A549 (cell line): ENCODE measurements around the gene OR1N1. TPM values are rescaled to one million over a fixed set of nuclear protein-coding genes. Genes with fewer than 3 reads are reported as not detected.

Source experiments
- ATAC-seq, 2 experiments: fragments of 200-7000 bp in 1 of 2; fragments of >200 bp in 1 of 2; cut with Nextera tagmentation in 1 of 2; cut with Tn5 transposase in 1 of 2; 3 replicates each; pipeline versions ENCODE4 v1.8.0 to v1.9.1; 2018 to 2020; ENCODE audit warnings: mild to moderate bottlenecking in 1 of 2, moderate library complexity in 1 of 2
- CTCF ChIA-PET: fragments of 300-600 bp; sonication (Branson Sonifier 250); formaldehyde crosslinking; extraction: SDS; loops from one replicate; lab custom pipeline; 2021; ENCODE audit warnings: antibody characterized with exemption, inconsistent platforms; lab: Yijun Ruan, JAX
- POLR2A ChIA-PET: fragments of 350-600 bp; formaldehyde crosslinking; extraction: SDS; loops from one replicate; lab custom pipeline; 2021; ENCODE audit warnings: antibody characterized with exemption, inconsistent platforms; lab: Yijun Ruan, JAX
- DNase-seq, 2 experiments: peaks; one replicate each; pipeline versions ENCODE4 v3.0.0 to v3.0.0-alpha.2; 2011 to 2016; ENCODE audit warnings: low read depth in 1 of 2, low spot score in 1 of 2
- FAIRE-seq: peaks from 2 replicates; lab custom pipeline; 2011; peaks lifted over from hg19 to GRCh38; lab: Jason Lieb, UNC
- H3K27ac ChIP-seq, 2 experiments: fragments of >200 bp; sonication (Bioruptor Twin); formaldehyde crosslinking; 3 replicates each; pipeline ENCODE4 v1.5.1; 2016 to 2017
- H3K4me1 ChIP-seq: fragments of >200 bp; sonication (Bioruptor Twin); formaldehyde crosslinking; 3 replicates; pipeline ENCODE4 v1.6.1; 2016
- H3K4me2 ChIP-seq: fragments of >200 bp; sonication (Bioruptor Twin); formaldehyde crosslinking; 3 replicates; pipeline ENCODE4 v1.6.1; 2016
- H3K4me3 ChIP-seq: fragments of >200 bp; sonication (Bioruptor Twin); formaldehyde crosslinking; 3 replicates; pipeline ENCODE4 v1.5.1; 2016
- H3K9me3 ChIP-seq: fragments of >200 bp; sonication (Bioruptor Twin); formaldehyde crosslinking; 3 replicates; pipeline ENCODE4 v1.6.1; 2016
- BHLHE40 ChIP-seq: IDR thresholded peaks from 2 replicates; pipeline ENCODE4 v1.6.1; 2012; ENCODE audit warnings: low read depth, low read length, inconsistent platforms
- CBX8 ChIP-seq: fragments of 200-600 bp; sonication (generic); IDR thresholded peaks from 2 replicates; pipeline ENCODE4 v1.6.1; 2016
- CEBPB ChIP-seq, 2 experiments: fragments of >200 bp in 1 of 2; sonication (Bioruptor Twin) in 1 of 2; formaldehyde crosslinking in 1 of 2; IDR thresholded peaks; 2 replicates each; pipeline ENCODE4 v1.6.1; 2012 to 2016
- CHD4 ChIP-seq: fragments of 200-600 bp; sonication (generic); IDR thresholded peaks from 2 replicates; pipeline ENCODE4 v1.6.1; 2016; ENCODE audit warnings: antibody characterized with exemption, mild to moderate bottlenecking, borderline replicate concordance
- E2F6 ChIP-seq: IDR thresholded peaks from 2 replicates; pipeline ENCODE4 v1.6.1; 2012; ENCODE audit warnings: low read depth, borderline replicate concordance
- EHF ChIP-seq: fragments of 250-450 bp; sonication (Bioruptor Pico); IDR thresholded peaks from 2 replicates; pipeline ENCODE4 v1.5.0; 2020; ENCODE audit warnings: mild to moderate bottlenecking
- EHMT2 ChIP-seq: fragments of 200-600 bp; sonication (generic); IDR thresholded peaks from 2 replicates; pipeline ENCODE4 v1.6.1; 2016; ENCODE audit warnings: antibody characterized with exemption, low read depth, mild to moderate bottlenecking, moderate library complexity
- EP300 ChIP-seq, 2 experiments: fragments of >200 bp; sonication (Bioruptor Twin); formaldehyde crosslinking; IDR thresholded peaks; 2 replicates in 1 of 2; 3 replicates in 1 of 2; pipeline ENCODE4 v1.6.1; 2016 to 2017
- FOSB ChIP-seq: fragments of 250-450 bp; sonication (Bioruptor Pico); IDR thresholded peaks from 2 replicates; pipeline ENCODE4 v1.5.0; 2020; ENCODE audit warnings: mild to moderate bottlenecking, moderate library complexity
- GATA3 ChIP-seq: IDR thresholded peaks from 2 replicates; pipeline ENCODE4 v1.6.1; 2012; ENCODE audit warnings: borderline replicate concordance
- HDAC2 ChIP-seq: fragments of 200-600 bp; sonication (generic); IDR thresholded peaks from 2 replicates; pipeline ENCODE4 v1.6.1; 2016
- HEYL ChIP-seq: fragments of 250-450 bp; sonication (Bioruptor Pico); IDR thresholded peaks from 2 replicates; pipeline ENCODE4 v1.8.0; 2021; ENCODE audit warnings: mild to moderate bottlenecking, moderate library complexity
- HOXA7 ChIP-seq: fragments of 250-450 bp; sonication (Bioruptor Pico); IDR thresholded peaks from 2 replicates; pipeline ENCODE4 v1.5.0; 2020; ENCODE audit warnings: mild to moderate bottlenecking, moderate library complexity
- HOXB13 ChIP-seq: fragments of 250-450 bp; sonication (Bioruptor Pico); IDR thresholded peaks from 2 replicates; pipeline ENCODE4 v1.5.0; 2020; ENCODE audit warnings: low read depth, mild to moderate bottlenecking, moderate library complexity
- HOXB5 ChIP-seq: fragments of 250-450 bp; sonication (Bioruptor Pico); IDR thresholded peaks from 2 replicates; pipeline ENCODE4 v1.5.0; 2020; ENCODE audit warnings: mild to moderate bottlenecking, moderate library complexity
- JUN ChIP-seq, 2 experiments: fragments of >200 bp; sonication (Bioruptor Twin); formaldehyde crosslinking; IDR thresholded peaks; 2 replicates in 1 of 2; 3 replicates in 1 of 2; pipeline ENCODE4 v1.6.1; 2016 to 2017
- KDM1A ChIP-seq: fragments of 200-600 bp; sonication (generic); IDR thresholded peaks from 2 replicates; pipeline ENCODE4 v1.6.1; 2016; ENCODE audit warnings: low read depth, mild to moderate bottlenecking
- KDM5A ChIP-seq: fragments of 200-600 bp; sonication (generic); IDR thresholded peaks from 2 replicates; pipeline ENCODE4 v1.6.1; 2016; ENCODE audit warnings: antibody characterized with exemption, mild to moderate bottlenecking
- MAFK ChIP-seq: fragments of 450-650 bp; IDR thresholded peaks from 2 replicates; pipeline ENCODE4 v1.6.1; 2014; ENCODE audit not compliant: partially characterized antibody
- MAZ ChIP-seq: fragments of 150-350 bp; IDR thresholded peaks from 2 replicates; pipeline ENCODE4 v1.6.1; 2014; ENCODE audit warnings: antibody characterized with exemption, low read depth, low read length, borderline replicate concordance
- PHF8 ChIP-seq: fragments of 200-600 bp; sonication (generic); IDR thresholded peaks from 2 replicates; pipeline ENCODE4 v1.6.1; 2016; ENCODE audit warnings: low read depth, mild to moderate bottlenecking, antibody characterized with exemption, moderate library complexity, borderline replicate concordance
- POLR2AphosphoS2 ChIP-seq: conservative IDR thresholded peaks from 2 replicates; pipeline ENCODE4 v1.6.1; 2012; ENCODE audit warnings: low read length, improper control_type of control experiment, inconsistent platforms
- RAD21 ChIP-seq, 2 experiments: fragments of >200 bp in 1 of 2; sonication (Bioruptor Twin) in 1 of 2; formaldehyde crosslinking in 1 of 2; IDR thresholded peaks in 1 of 2; conservative IDR thresholded peaks in 1 of 2; 2 replicates in 1 of 2; 3 replicates in 1 of 2; pipeline ENCODE4 v1.6.1; 2012 to 2018; ENCODE audit warnings: inconsistent platforms in 1 of 2
- RFX5 ChIP-seq: fragments of 450-650 bp; IDR thresholded peaks from 2 replicates; pipeline ENCODE4 v1.7.1; 2014; ENCODE audit warnings: antibody characterized with exemption, mild to moderate bottlenecking, moderate library complexity
- SMC3 ChIP-seq: fragments of >200 bp; sonication (Bioruptor Twin); formaldehyde crosslinking; IDR thresholded peaks from 3 replicates; pipeline ENCODE4 v1.6.1; 2018; ENCODE audit warnings: inconsistent platforms
- ZSCAN20 ChIP-seq: fragments of 250-450 bp; sonication (Bioruptor Pico); IDR thresholded peaks from 2 replicates; pipeline ENCODE4 v1.8.0; 2022; ENCODE audit warnings: mild to moderate bottlenecking, moderate library complexity
- WGBS: methylation state at CpG from one replicate; pipeline ENCODE4 v1.1.6; 2017; ENCODE audit errors: missing lambda C conversion rate; 5-methylcytosine and 5-hydroxymethylcytosine counted together
- polyA minus RNA-seq: library from RNA; depleted of rRNA, polyadenylated mRNA; stranded (reverse); fragments of >200 nt; gene quantifications from 2 replicates; pipeline ENCODE4 v1.2.3, GENCODE V29; 2011; rRNA and poly(A)+ RNA removed
- polyA plus RNA-seq, 4 experiments: library from polyadenylated mRNA; depleted of rRNA in 3 of 4; stranded (reverse); fragments of >200 nt; fragmentation: RNase III in 1 of 4; extraction: RNeasy Plus Mini Kit Qiagen cat#74134 plus additional on column Dnase treatment in 1 of 4; gene quantifications; 2 replicates in 3 of 4; 3 replicates in 1 of 4; pipeline ENCODE4 v1.2.3, GENCODE V29; 2011 to 2017
- TF ChIP-seq, protein P1 (sequence below): IDR thresholded peaks from 2 replicates; pipeline ENCODE4 v1.6.1; 2012
- TF ChIP-seq, protein P2 (sequence below): fragments of >200 bp; sonication (Bioruptor Twin); formaldehyde crosslinking; IDR thresholded peaks from 3 replicates; pipeline ENCODE4 v1.5.1; 2016
- TF ChIP-seq, protein P3 (sequence below): IDR thresholded peaks from 2 replicates; pipeline ENCODE4 v1.6.1; 2012
- TF ChIP-seq, protein P4 (sequence below): fragments of 150-350 bp; IDR thresholded peaks from 2 replicates; pipeline ENCODE4 v1.6.1; 2014; ENCODE audit warnings: low read depth, mild to moderate bottlenecking, low read length

The OR1N1 gene, protein sequence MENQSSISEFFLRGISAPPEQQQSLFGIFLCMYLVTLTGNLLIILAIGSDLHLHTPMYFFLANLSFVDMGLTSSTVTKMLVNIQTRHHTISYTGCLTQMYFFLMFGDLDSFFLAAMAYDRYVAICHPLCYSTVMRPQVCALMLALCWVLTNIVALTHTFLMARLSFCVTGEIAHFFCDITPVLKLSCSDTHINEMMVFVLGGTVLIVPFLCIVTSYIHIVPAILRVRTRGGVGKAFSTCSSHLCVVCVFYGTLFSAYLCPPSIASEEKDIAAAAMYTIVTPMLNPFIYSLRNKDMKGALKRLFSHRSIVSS
- not detected in 2 replicates for polyA plus RNA-seq (2011; rRNA removed)
- polyA plus RNA-seq (2012; cell fraction: cytosol; rRNA removed), result not detected in 2 replicates
- polyA plus RNA-seq (2012; cell fraction: nucleus; rRNA removed), result not detected in 2 replicates
- not detected in 3 replicates for polyA plus RNA-seq (2017; fragmentation: RNase III; extraction: RNeasy Plus Mini Kit Qiagen cat#74134 plus additional on column Dnase treatment)
- not detected in 2 replicates for polyA minus RNA-seq

DNA sequence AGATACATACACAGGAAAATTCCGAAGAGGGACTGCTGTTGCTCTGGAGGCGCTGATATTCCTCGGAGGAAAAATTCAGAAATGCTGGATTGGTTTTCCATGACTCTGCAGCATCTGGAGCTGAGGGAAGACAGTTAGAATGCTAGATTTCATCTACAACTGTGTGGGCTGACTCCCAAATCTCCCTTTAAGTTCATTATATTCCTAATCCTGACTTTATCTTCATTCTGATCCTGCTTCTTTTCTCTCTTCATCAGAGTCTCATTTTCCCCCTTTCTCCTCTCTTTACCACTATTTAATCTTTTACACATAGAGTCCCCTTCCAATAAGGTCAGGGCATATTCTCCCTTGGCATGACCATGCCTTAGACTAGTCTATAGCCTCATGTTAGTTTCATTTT, at the start of gene OR1N1:
Gene OR1N1, minus strand, starts transcription at position 101 of the 400 bp plus-strand sequence. Its CDS starts 0 bp downstream, at position 101.
- FAIRE-seq (no peak), ATAC-seq (no peak)
- H3K4me2 ChIP-seq, result no peak within 1 kb of the TSS
- no peak within 1 kb of the TSS for H3K4me3 ChIP-seq
- CTCF ChIA-PET, result interaction anchor here (0.7 kb wide), 1 partner anchor 23 kb away, joined by 3 read pairs; no protein-coding TSS in a partner anchor
- WGBS, result 47% methylated on average over 3 of the region's 3 CpGs
- TF ChIP-seq CBX8, result no peak
- TF ChIP-seq JUN (IDR thresholded peaks at IDR 0.05), result no peak
- no peak for TF ChIP-seq FOSB (CRISPR knock-in tag)
- TF ChIP-seq MAZ, result no peak
- no peak for TF ChIP-seq KDM1A
- no peak for TF ChIP-seq KDM5A
- no peak for TF ChIP-seq HDAC2
- TF ChIP-seq RAD21 (conservative IDR thresholded peaks at IDR 0.05 in 1 of 2, IDR thresholded peaks at IDR 0.05 in 1 of 2), result no peak
- TF ChIP-seq, protein P1, sequence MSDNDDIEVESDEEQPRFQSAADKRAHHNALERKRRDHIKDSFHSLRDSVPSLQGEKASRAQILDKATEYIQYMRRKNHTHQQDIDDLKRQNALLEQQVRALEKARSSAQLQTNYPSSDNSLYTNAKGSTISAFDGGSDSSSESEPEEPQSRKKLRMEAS, result no peak
- no peak for TF ChIP-seq MAFK
- TF ChIP-seq CEBPB (IDR thresholded peaks at IDR 0.05), result no peak
- no peak for TF ChIP-seq HOXB5 (CRISPR knock-in tag)
- no peak for TF ChIP-seq RFX5
- TF ChIP-seq HEYL (CRISPR knock-in tag), result no peak
- TF ChIP-seq, all 56 proteins: peak for 0
- POLR2A ChIA-PET, result no interaction called here
- H3K27ac ChIP-seq, result no peak within 1 kb of the TSS
- no peaks in the 10 kb centered on the region for H3K9me3 ChIP-seq
- H3K4me1 ChIP-seq, result no peaks in the 10 kb centered on the region
- no peak for DNase-seq

DNA sequence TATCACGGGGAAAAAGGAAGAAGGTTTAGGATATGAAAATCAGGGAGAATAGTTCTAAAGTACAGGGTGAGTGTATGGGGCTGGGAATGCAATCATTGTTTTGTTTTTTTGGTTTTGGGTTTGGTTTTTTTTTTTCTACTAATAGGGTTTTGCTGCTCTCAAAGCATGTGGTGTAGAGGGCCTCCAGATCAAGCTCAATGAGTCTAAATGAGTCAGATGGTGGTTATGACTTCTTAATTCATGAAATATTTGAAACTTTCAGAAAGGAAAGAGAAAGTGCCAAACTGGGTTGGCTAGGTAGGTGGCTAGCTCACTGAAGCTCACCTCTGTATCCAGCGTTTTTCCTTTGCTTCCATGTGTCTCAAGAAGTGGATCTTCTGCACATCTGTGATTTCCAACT, 45.4 kb upstream of the OR1N1 start:
- ChIA-PET POLR2A (no interaction called here), CTCF (no interaction called here)
- Histone ChIP-seq H3K27ac (no peak overlapping the region), H3K9me3 (no peaks in the 10 kb centered on the region), H3K4me3 (no peak overlapping the region), H3K4me1 (no peaks in the 10 kb centered on the region), H3K4me2 (no peak overlapping the region)
- TF ChIP-seq ZSCAN20 (CRISPR knock-in tag) (no peak), EHF (CRISPR knock-in tag) (no peak), CHD4 (no peak), EP300 (IDR thresholded peaks at IDR 0.05) (no peak), BHLHE40 (no peak), E2F6 (no peak), EHMT2 (no peak), HEYL (CRISPR knock-in tag) (no peak), HOXB13 (CRISPR knock-in tag) (no peak), POLR2AphosphoS2 (no peak), KDM5A (no peak), PHF8 (no peak), GATA3 (no peak), HOXA7 (CRISPR knock-in tag) (no peak), SMC3 (no peak)
- TF ChIP-seq, protein P2, sequence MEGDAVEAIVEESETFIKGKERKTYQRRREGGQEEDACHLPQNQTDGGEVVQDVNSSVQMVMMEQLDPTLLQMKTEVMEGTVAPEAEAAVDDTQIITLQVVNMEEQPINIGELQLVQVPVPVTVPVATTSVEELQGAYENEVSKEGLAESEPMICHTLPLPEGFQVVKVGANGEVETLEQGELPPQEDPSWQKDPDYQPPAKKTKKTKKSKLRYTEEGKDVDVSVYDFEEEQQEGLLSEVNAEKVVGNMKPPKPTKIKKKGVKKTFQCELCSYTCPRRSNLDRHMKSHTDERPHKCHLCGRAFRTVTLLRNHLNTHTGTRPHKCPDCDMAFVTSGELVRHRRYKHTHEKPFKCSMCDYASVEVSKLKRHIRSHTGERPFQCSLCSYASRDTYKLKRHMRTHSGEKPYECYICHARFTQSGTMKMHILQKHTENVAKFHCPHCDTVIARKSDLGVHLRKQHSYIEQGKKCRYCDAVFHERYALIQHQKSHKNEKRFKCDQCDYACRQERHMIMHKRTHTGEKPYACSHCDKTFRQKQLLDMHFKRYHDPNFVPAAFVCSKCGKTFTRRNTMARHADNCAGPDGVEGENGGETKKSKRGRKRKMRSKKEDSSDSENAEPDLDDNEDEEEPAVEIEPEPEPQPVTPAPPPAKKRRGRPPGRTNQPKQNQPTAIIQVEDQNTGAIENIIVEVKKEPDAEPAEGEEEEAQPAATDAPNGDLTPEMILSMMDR, result no peak
- TF ChIP-seq, protein P3, sequence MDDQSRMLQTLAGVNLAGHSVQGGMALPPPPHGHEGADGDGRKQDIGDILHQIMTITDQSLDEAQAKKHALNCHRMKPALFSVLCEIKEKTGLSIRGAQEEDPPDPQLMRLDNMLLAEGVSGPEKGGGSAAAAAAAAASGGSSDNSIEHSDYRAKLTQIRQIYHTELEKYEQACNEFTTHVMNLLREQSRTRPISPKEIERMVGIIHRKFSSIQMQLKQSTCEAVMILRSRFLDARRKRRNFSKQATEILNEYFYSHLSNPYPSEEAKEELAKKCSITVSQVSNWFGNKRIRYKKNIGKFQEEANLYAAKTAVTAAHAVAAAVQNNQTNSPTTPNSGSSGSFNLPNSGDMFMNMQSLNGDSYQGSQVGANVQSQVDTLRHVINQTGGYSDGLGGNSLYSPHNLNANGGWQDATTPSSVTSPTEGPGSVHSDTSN, result no peak
- TF ChIP-seq, protein P4, sequence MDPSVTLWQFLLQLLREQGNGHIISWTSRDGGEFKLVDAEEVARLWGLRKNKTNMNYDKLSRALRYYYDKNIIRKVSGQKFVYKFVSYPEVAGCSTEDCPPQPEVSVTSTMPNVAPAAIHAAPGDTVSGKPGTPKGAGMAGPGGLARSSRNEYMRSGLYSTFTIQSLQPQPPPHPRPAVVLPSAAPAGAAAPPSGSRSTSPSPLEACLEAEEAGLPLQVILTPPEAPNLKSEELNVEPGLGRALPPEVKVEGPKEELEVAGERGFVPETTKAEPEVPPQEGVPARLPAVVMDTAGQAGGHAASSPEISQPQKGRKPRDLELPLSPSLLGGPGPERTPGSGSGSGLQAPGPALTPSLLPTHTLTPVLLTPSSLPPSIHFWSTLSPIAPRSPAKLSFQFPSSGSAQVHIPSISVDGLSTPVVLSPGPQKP, result no peak
- 22% methylated on average over 2 of the region's 2 CpGs for WGBS
- FAIRE-seq (no peak), DNase-seq (no peak), ATAC-seq (no peak)
